ENCODE data around the gene PIH1D2.
A peak's percentile ranks its signal among the peaks of the same experiment; 100 is the strongest.
"Not testable (repeated sequence)": the region's sequence is repeated elsewhere in the genome, so short reads cannot be mapped to it uniquely, and the experiment has no call there.

PIH1D2 gene

DNA sequence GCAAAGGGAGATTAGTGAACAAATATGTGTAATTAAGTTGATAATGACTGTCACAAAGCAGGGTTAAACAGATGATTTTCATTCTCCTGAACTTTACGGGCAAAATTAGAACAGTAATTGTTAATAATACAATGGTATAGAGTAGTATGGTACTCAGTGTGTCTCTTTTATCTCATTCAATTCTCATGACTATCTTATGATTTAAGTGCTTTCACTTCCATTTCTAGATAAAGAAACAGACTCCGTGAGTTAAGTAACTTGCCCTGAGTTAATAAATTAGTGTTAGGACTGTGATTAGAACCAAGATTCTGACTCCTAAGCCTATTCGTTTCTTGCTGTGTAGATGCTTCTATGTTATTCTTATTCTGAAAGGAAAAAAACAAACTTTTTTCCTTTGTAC is 22.0 kb downstream of the PIH1D2 start:
- no peak for DNase-seq

DNA sequence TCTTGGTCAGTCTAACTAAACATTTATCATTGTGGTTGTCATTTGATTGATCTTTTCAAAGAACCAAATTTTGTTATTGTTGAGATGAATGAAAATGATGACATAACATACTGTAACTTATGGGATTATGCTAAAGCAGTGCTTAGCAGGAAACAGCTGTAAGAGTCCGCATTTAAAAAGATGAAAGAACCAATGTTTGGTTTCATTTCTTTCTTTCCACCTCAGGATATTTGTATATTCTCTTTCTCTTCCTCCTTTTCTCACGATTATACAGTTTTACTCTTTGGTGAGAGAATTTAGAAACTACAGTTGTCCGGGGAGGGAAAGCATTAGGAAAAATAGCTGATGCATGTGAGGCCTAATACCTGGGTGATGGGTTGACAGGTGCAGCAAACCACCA is 23.1 kb downstream of the PIH1D2 start:
- DNase-seq, result no peak

- DNase-seq, result no peak
Measured at GRCh38 chr11:112049777-112050176, 24.0 kb downstream of the PIH1D2 start.

DNA sequence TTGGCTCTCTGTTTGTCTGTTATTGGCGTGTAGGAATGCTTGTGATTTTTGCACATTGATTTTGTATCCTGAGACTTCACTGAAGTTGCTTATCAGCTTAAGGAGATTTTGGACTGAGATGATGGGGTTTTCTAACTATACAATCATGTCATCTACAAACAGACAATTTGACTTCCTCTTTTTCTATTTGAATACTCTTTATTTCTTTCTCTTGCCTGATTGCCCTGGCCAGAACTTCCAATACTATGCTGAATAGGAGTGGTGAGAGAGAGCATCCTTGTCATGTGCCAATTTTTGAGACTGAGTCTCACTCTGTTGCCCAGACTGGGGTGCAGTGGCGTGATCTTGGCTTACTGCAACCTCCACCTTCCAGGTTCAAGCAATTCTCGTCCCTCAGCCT is 25.6 kb downstream of the PIH1D2 start:
- not testable (repeated sequence) for DNase-seq

GRCh38 chr11:112046647-112047046 is 27.2 kb downstream of the PIH1D2 start:
- DNase-seq, result not testable (repeated sequence)

- no peak for DNase-seq
Measured at GRCh38 chr11:112044961-112045360, 28.9 kb downstream of the PIH1D2 start.

DNA sequence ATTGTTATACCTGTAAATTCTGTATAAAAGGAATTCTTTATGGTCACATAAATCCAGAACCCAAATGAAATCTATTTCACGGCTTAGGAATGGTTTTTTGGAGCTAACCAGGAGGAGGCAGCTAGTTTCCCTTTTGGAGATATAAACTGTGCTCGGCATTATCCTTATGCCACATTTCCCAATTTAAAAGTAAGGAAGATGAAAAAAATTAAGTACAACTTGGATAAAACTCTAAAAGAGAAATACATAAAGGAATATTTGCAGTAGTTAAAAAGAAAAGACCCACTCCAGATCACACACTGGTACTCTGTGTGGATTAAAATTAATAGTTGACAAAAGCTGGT is 30.9 kb downstream of the PIH1D2 start:
- no peak for DNase-seq

GRCh38 chr11:112042161-112042960 is 31.5 kb downstream of the PIH1D2 start:
- no peak for DNase-seq

DNA sequence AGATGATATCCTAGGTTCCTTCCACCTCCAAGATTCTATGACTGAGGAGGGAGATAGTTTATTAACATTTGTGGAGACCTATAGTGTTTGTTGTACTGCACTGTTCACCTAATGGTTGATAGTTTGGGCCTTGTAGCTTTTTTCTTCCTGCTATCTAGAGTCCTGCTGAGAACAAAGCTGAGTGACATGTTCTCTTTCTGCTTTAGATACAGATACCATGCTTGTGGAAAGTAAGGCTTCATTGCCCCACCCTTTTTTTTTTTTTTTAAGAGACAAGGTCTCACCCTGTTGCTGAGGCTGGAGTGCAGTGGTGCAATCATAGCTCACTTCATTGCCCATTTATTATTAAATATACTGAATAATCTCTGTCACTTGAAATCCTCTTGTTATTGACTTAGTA is 36.3 kb downstream of the PIH1D2 start:
- DNase-seq, result no peak

- no peak for DNase-seq
Measured at GRCh38 chr11:112033902-112034301, 39.9 kb downstream of the PIH1D2 start.

DNA sequence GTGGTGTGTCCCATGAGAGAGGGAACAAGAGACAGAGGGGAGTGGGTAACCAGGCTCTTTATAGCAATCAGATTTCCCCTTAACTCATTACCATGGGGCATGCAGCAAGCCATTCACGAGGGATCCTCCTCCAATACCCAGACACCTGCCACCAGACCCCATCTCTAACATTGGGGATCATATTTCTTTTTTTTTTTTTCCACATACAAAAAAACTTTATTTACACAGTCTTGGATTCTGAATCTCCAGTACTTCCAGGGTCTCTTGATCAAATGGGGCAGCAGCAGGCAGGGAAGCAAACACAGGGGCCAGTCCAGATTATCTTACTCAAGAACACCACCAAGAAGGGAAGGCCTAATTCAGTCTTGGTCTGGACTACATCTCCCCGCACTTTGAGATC is 44.4 kb downstream of the PIH1D2 start:
- DNase-seq, result no peak

- not testable (repeated sequence) for DNase-seq
Measured at GRCh38 chr11:112026784-112027410, 46.9 kb downstream of the PIH1D2 start.

DNA sequence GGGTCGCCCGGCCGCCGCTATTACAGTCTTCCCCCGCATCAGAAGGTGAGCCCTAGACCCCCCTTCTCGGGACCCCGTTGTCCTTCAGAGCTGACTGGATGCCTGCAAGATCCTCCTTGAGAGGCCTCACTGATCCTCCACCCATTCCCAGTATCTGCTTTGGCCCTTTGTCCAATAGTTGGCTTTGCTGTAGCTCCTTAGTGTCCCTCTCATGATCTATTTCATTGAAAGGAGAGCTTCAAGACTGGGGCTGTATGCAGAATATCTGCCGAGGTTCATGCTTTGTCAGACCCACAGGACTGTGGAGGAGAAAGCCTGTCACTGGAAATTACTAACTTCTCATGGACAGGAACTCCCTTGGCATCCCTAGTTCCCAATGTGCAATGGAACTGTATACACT is 48.1 kb downstream of the PIH1D2 start:
- no peak for DNase-seq

- DNase-seq, result peak; percentile 84
Measured at GRCh38 chr11:112024773-112025678, 48.8 kb downstream of the PIH1D2 start, which contains the start of gene DLAT. TSS of gene DLAT (plus strand) at chr11:112025408. CDS start at chr11:112025473, 65 bp downstream.

DNA sequence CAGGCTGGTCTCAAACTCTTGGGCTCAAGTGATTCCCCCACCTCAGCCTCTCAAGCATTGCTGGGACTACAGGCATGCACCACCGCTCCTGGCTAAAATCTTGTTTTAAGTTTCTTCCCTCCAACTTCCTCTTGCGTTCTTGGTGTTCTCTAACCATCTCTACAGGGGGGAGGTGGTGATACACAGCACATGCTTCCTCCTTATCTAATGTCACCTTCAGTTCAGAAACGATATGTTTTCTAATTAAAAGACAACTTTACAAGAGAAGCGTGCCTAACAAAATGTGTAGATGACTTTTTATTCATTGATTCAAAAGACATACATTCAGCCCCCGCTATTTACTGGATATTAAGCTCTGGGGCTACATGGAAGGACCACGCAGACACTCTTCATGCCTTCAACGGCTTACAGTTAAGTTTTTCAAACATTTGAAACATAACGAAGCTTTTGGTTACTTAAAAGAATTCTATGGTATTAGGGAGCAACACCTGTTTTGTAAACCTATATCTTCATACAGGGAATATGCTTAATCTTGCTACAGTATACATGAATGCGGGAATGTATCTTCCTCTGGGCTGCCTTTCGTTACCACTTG is 49.5 kb downstream of the PIH1D2 start:
- DNase-seq, result no peak

- DNase-seq, result no peak
Measured at GRCh38 chr11:112023104-112023503, 50.7 kb downstream of the PIH1D2 start.

DNA sequence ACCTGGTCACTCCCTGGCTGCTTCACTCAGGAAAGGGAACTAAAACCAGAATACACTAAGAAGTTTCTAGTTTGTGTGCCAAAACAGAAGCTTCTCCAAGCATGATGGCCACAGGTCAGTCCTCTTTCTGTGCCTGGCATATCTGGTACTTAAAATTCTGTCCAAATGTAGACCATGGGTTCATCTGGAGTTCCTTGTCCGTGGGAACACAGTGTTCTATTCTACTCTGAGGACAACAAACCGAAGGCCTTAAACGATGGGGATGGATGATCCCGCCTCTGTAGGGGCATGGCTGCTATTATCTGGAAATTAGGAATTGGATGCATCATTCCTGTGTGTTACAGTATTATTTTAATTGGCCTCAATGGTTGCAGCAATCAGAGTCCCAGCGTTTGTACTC is 54.8 kb downstream of the PIH1D2 start:
- DNase-seq, result no peak
